ENCODE measurements around the gene MAP4K2. TPM values are rescaled to one million over a fixed set of nuclear protein-coding genes. Genes with fewer than 3 reads are reported as not detected.
A peak's percentile ranks its signal among the peaks of the same experiment; 100 is the strongest.

Gene MAP4K2
- total RNA-seq, 1 donor, result 10.8 TPM

- H3K4me3 ChIP-seq (ENCODE audit: low read depth, low read length), result no peak overlapping the region
- TF ChIP-seq, protein P1, sequence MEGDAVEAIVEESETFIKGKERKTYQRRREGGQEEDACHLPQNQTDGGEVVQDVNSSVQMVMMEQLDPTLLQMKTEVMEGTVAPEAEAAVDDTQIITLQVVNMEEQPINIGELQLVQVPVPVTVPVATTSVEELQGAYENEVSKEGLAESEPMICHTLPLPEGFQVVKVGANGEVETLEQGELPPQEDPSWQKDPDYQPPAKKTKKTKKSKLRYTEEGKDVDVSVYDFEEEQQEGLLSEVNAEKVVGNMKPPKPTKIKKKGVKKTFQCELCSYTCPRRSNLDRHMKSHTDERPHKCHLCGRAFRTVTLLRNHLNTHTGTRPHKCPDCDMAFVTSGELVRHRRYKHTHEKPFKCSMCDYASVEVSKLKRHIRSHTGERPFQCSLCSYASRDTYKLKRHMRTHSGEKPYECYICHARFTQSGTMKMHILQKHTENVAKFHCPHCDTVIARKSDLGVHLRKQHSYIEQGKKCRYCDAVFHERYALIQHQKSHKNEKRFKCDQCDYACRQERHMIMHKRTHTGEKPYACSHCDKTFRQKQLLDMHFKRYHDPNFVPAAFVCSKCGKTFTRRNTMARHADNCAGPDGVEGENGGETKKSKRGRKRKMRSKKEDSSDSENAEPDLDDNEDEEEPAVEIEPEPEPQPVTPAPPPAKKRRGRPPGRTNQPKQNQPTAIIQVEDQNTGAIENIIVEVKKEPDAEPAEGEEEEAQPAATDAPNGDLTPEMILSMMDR (IDR thresholded peaks at IDR 0.05; ENCODE audit: insufficient read depth, low read depth, low read length), result peak; percentile 21
- no peak for DNase-seq (ENCODE audit: low read depth)
Observed at GRCh38 chr11:64765291-64765850, 37.6 kb downstream of the MAP4K2 start.

DNA sequence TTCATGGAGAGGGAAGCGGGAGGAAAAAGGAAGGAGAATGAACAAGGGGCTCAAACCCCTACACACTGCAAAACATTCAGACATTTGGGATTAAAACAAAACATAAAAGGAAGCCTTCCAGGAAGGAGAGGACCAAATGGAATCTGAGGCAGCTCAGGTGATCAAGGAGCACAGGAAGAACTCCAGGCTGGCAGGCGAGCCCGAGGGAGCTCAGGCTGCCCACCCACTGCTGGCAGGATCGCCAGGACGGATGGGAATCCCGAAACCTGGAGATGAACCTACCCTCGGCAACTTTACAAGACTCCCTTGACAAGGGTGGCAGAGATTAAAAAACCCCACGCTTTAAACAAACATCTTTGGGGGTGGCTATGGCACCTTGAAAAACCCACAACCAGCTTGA, 38.3 kb downstream of the MAP4K2 start:
- DNase-seq (ENCODE audit: low read depth), result no peak
- H3K4me3 ChIP-seq (ENCODE audit: low read depth, low read length), result no peak overlapping the region

DNA sequence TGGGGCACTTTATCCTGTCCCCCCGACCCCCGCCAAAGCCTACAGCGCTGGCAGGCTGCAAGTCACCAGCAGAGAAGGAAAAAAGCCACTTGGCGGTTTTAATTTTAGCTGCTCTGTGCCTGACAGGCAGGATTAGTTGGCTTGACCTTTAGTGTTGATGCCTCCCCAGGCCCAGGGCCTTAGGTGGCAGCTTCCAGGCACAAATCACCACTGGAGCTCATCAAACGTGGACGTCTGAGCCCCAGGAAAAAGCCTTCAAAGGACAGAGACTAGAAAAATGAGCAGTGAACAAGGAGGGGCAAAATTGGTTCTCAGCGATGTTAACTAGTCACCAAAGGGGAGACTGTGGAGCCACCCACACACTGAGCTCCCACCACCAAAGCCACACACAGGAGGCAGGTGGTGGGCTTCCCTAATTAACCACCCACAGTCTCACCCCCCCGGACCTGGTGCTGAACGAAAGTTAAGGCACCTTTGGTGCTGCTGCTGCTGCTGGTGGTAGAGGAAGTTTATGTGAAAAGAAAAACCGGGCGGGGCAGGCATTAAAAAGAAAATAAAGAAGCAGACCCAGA, 38.9 kb downstream of the MAP4K2 start:
- TF ChIP-seq, protein P1 (IDR thresholded peaks at IDR 0.05; ENCODE audit: insufficient read depth, low read depth, low read length), result no peak
- no peak overlapping the region for H3K4me3 ChIP-seq (ENCODE audit: low read depth, low read length)
- DNase-seq (ENCODE audit: low read depth), result no peak

More for the DNA sequence above, 38.3 kb downstream of the MAP4K2 start:
- TF ChIP-seq, protein P1 (IDR thresholded peaks at IDR 0.05; ENCODE audit: insufficient read depth, low read depth, low read length), result no peak

GRCh38 chr11:64763526-64764039, 39.4 kb downstream of the MAP4K2 start:
- DNase-seq (ENCODE audit: low read depth), result no peak
- TF ChIP-seq, protein P1 (IDR thresholded peaks at IDR 0.05; ENCODE audit: insufficient read depth, low read depth, low read length), result no peak
- H3K4me3 ChIP-seq (ENCODE audit: low read depth, low read length), result no peak overlapping the region

GRCh38 chr11:64762674-64763525, 40.1 kb downstream of the MAP4K2 start:
- H3K4me3 ChIP-seq (ENCODE audit: low read depth, low read length), result no peak overlapping the region
- TF ChIP-seq, protein P1 (IDR thresholded peaks at IDR 0.05; ENCODE audit: insufficient read depth, low read depth, low read length), result no peak
- peak; percentile 46 for DNase-seq (ENCODE audit: low read depth)

DNA sequence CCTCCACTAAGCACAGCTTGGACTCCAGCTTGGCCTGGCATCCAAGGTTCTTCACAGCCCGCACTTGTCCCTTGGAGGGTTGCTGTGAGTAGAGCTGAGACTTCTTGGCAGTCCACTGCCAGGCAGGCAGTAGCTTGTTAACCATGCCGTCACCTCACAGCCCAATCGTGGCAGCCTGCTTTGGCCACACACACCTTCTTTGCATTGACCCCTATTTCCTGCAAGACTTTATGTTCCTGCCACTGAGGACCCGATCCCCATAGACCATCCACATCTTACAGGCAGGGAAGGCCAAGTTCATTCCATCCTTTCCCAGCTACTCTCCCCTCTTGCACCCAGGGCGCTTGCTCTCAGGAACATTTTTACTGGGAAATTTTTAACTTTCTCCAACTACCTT, 40.7 kb downstream of the MAP4K2 start:
- H3K4me3 ChIP-seq (ENCODE audit: low read depth, low read length), result no peak overlapping the region
- DNase-seq (ENCODE audit: low read depth), result no peak
- TF ChIP-seq, protein P1 (IDR thresholded peaks at IDR 0.05; ENCODE audit: insufficient read depth, low read depth, low read length), result no peak
